Activated naive CD4-positive, alpha-beta T cell treated with anti-CD3 and anti-CD28 coated beads, Interleukin-2, amount 50 U/mL, for 16 hours (primary cell): ENCODE measurements around the gene PYCARD.
"Not testable (repeated sequence)": the region's sequence is repeated elsewhere in the genome, so short reads cannot be mapped to it uniquely, and the experiment has no call there.

Experiments used
- DNase-seq: peaks from one replicate; pipeline ENCODE4 v3.0.0-alpha.2; 2020

PYCARD gene

GRCh38 chr16:31189412-31189778 lies 13.2 kb downstream of the PYCARD start:
- DNase-seq, result no peak

- DNase-seq, result no peak
Observed at GRCh38 chr16:31188450-31189411, 13.8 kb downstream of the PYCARD start.

GRCh38 chr16:31187808-31188189 lies 14.8 kb downstream of the PYCARD start:
- no peak for DNase-seq

GRCh38 chr16:31186930-31187807 lies 15.4 kb downstream of the PYCARD start:
- no peak for DNase-seq

- DNase-seq, result no peak
Observed at GRCh38 chr16:31186176-31186575, 16.4 kb downstream of the PYCARD start.

- no peak for DNase-seq
Observed at GRCh38 chr16:31185339-31185738, 17.2 kb downstream of the PYCARD start.

GRCh38 chr16:31184888-31185287 lies 17.7 kb downstream of the PYCARD start:
- no peak for DNase-seq

GRCh38 chr16:31183432-31184428 lies 18.8 kb downstream of the PYCARD start:
- DNase-seq, result no peak

GRCh38 chr16:31182391-31182790 lies 20.2 kb downstream of the PYCARD start:
- DNase-seq, result no peak

GRCh38 chr16:31181102-31181830 lies 21.3 kb downstream of the PYCARD start:
- peak; percentile 28 for DNase-seq

GRCh38 chr16:31179747-31180459 lies 22.7 kb downstream of the PYCARD start, which contains the start of gene FUS:
TSS of gene FUS (plus strand) at chr16:31180139. CDS start at chr16:31180215, 76 bp downstream.
- DNase-seq, result peak; percentile 87

GRCh38 chr16:31179219-31179746 lies 23.3 kb downstream of the PYCARD start:
- DNase-seq, result no peak

GRCh38 chr16:31177136-31177535 lies 25.4 kb downstream of the PYCARD start:
- DNase-seq, result peak; percentile 26

- DNase-seq, result not testable (repeated sequence)
Observed at GRCh38 chr16:31170048-31170447, 32.5 kb downstream of the PYCARD start.

GRCh38 chr16:31168848-31169247 lies 33.7 kb downstream of the PYCARD start:
- DNase-seq, result no peak

- DNase-seq, result no peak
Observed at GRCh38 chr16:31167315-31167714, 35.2 kb downstream of the PYCARD start.

GRCh38 chr16:31157136-31157535 lies 45.4 kb downstream of the PYCARD start:
- DNase-seq, result no peak
